T-cell (primary cell): Measurements from ENCODE around the gene DLG1. TPM values are rescaled to one million over a fixed set of nuclear protein-coding genes. Genes with fewer than 3 reads are reported as not detected.

ENCODE experiments used
- ATAC-seq, 4 experiments: fragments of 200-7000 bp in 3 of 4; fragments of 150-1000 bp in 1 of 4; cut with Tn5 transposase; replicated peaks in 1 of 4; 1 replicate in 3 of 4; 2 replicates in 1 of 4; pipeline ENCODE4 v1.10.0; 2021; ENCODE audit warnings: moderate library complexity in 3 of 4, mild to moderate bottlenecking in 2 of 4, moderate number of reproducible peaks in 1 of 4
- CTCF ChIA-PET, 2 donors: fragments of 300-600 bp; sonication (Branson Sonifier 250); formaldehyde crosslinking; loops; one replicate each; lab custom pipeline; 2022; ENCODE audit warnings: antibody characterized with exemption in 2 of 2; lab: Charles Lee
- POLR2A ChIA-PET, 2 donors: fragments of 300-600 bp; sonication (Branson Sonifier 250); formaldehyde crosslinking; loops; one replicate each; lab custom pipeline; 2022; ENCODE audit warnings: antibody characterized with exemption in 2 of 2; lab: Charles Lee
- DNase-seq, 35 experiments: peaks; one replicate each; pipeline versions ENCODE4 v3.0.0 to v3.0.0-alpha.2; 2013 to 2023
- H3K27ac ChIP-seq: one replicate; pipeline ENCODE4 v1.5.1; 2013; ENCODE audit warnings: low read length
- H3K27me3 ChIP-seq, 2 experiments: replicated peaks in 1 of 2; 1 replicate in 1 of 2; 2 replicates in 1 of 2; pipeline versions ENCODE4 v1.6.1 to v1.7.0; 2013; ENCODE audit warnings: low read length in 1 of 2, mixed read lengths in 1 of 2; ENCODE audit not compliant: control insufficient read depth in 2 of 2, insufficient read depth in 2 of 2; ENCODE audit errors: extremely low read depth in 1 of 2
- H3K36me3 ChIP-seq, 2 donors: 1 replicate in 1 of 2; 2 replicates in 1 of 2; pipeline versions ENCODE4 v1.6.1 to v1.7.0; 2013; ENCODE audit warnings: low read length in 1 of 2; ENCODE audit not compliant: control insufficient read depth in 2 of 2, insufficient read depth in 1 of 2; ENCODE audit errors: extremely low read depth in 1 of 2
- H3K4me1 ChIP-seq, 2 experiments: 1 replicate in 1 of 2; 2 replicates in 1 of 2; pipeline versions ENCODE4 v1.6.1 to v1.7.0; 2013; ENCODE audit warnings: low read length in 2 of 2, mixed read lengths in 1 of 2; ENCODE audit not compliant: insufficient read depth in 2 of 2, control insufficient read depth in 1 of 2; ENCODE audit errors: extremely low read depth in 1 of 2
- H3K4me3 ChIP-seq, 2 donors: 1 replicate in 1 of 2; 2 replicates in 1 of 2; pipeline versions ENCODE4 v1.5.1 to v1.7.0; 2013; ENCODE audit warnings: mild to moderate bottlenecking in 2 of 2, low read length in 1 of 2, moderate library complexity in 1 of 2; ENCODE audit not compliant: control insufficient read depth in 1 of 2; ENCODE audit errors: extremely low read depth in 1 of 2
- H3K9me3 ChIP-seq: 2 replicates; pipeline ENCODE4 v1.7.0; 2013
- H3K27ac Mint-ChIP-seq, 2 donors: one replicate each; pipeline ENCODE4 v1.8.0; 2020 to 2021; ENCODE audit warnings: mild to moderate bottlenecking in 2 of 2, mixed read lengths in 2 of 2
- H3K27me3 Mint-ChIP-seq, 2 donors: one replicate each; pipeline ENCODE4 v1.8.0; 2021 to 2022; ENCODE audit warnings: mixed read lengths in 2 of 2
- H3K36me3 Mint-ChIP-seq: one replicate; pipeline ENCODE4 v1.8.0; 2021; ENCODE audit warnings: mixed read lengths
- H3K4me1 Mint-ChIP-seq, 3 donors: one replicate each; pipeline ENCODE4 v1.8.0; 2020 to 2022; ENCODE audit warnings: mixed read lengths in 3 of 3, mild to moderate bottlenecking in 1 of 3
- H3K4me3 Mint-ChIP-seq, 3 donors: one replicate each; pipeline ENCODE4 v1.8.0; 2020 to 2022; ENCODE audit warnings: mild to moderate bottlenecking in 3 of 3, mixed read lengths in 3 of 3, moderate library complexity in 3 of 3
- H3K9me3 Mint-ChIP-seq, 3 donors: one replicate each; pipeline ENCODE4 v1.8.0; 2020 to 2022; ENCODE audit warnings: mixed read lengths in 3 of 3
- WGBS: methylation state at CpG from one replicate; pipeline ENCODE4 v1.1.5; 2013; ENCODE audit warnings: missing lambda C conversion rate; ENCODE audit not compliant: insufficient coverage; 5-methylcytosine and 5-hydroxymethylcytosine counted together
- total RNA-seq, 35 experiments: library from RNA in 6 of 35; stranded (reverse) in 6 of 35; fragments of 120-200 nt in 1 of 35; gene quantifications; one replicate each; pipeline versions ENCODE4 v1.2.1 to v1.2.4 and lab custom pipeline; 2013 to 2026

Gene DLG1
- total RNA-seq, 5 donors from 2014 or later (not counting 1 experiment from before 2014, with no cell fraction given) = 65.5 to 96.5 (median 68.4) TPM

GRCh38 chr3:197173620-197174019 is 124.8 kb downstream of the DLG1 start:
- no peak overlapping the region for H3K4me3 ChIP-seq
- H3K4me1 ChIP-seq = no peaks in the 10 kb centered on the region
- H3K27ac ChIP-seq = no peak overlapping the region
- ATAC-seq (no peak), DNase-seq (no peak)
- no peaks in the 10 kb centered on the region for H3K27me3 ChIP-seq
- POLR2A ChIA-PET = no interaction called here
- Mint-ChIP-seq H3K27me3 (no peaks in the 10 kb centered on the region), H3K4me3 (no peak overlapping the region), H3K27ac (no peak overlapping the region), H3K9me3 (no peaks in the 10 kb centered on the region), H3K4me1 (peaks cover 21 to 29% (median 27%) of the 10 kb centered on the region in 3 donors), H3K36me3 (peaks cover 21% of the 10 kb centered on the region)
- WGBS = 100% methylated on average over 2 of the region's 4 CpGs
- no peaks in the 10 kb centered on the region for H3K9me3 ChIP-seq
- no peaks in the 10 kb centered on the region for H3K36me3 ChIP-seq
- CTCF ChIA-PET = no interaction called here

GRCh38 chr3:197171481-197172067 is 126.8 kb downstream of the DLG1 start:
- DNase-seq = no peak
- no peaks in the 10 kb centered on the region for H3K9me3 Mint-ChIP-seq
- Histone ChIP-seq H3K27ac (no peak overlapping the region), H3K4me3 (no peak overlapping the region), H3K4me1 (no peaks in the 10 kb centered on the region), H3K36me3 (no peaks in the 10 kb centered on the region), H3K27me3 (no peaks in the 10 kb centered on the region), H3K9me3 (no peaks in the 10 kb centered on the region)
- no CpG with 5 or more reads among the region's 1 CpG for WGBS
- H3K36me3 Mint-ChIP-seq = peaks cover 10% of the 10 kb centered on the region
- POLR2A ChIA-PET = no interaction called here
- no peak overlapping the region for H3K27ac Mint-ChIP-seq
- no peak overlapping the region for H3K4me3 Mint-ChIP-seq
- CTCF ChIA-PET = interaction anchor here in 1 of 2 donors (0.6 kb wide), 1 partner anchor 22 kb away, joined by 3 read pairs; no protein-coding TSS in a partner anchor
- no peak for ATAC-seq
- no peaks in the 10 kb centered on the region for H3K27me3 Mint-ChIP-seq
- H3K4me1 Mint-ChIP-seq = peaks cover 22 to 39% (median 31%) of the 10 kb centered on the region in 3 donors

- Histone ChIP-seq H3K4me1 (no peaks in the 10 kb centered on the region), H3K36me3 (no peaks in the 10 kb centered on the region), H3K27ac (no peak overlapping the region), H3K27me3 (no peaks in the 10 kb centered on the region), H3K9me3 (no peaks in the 10 kb centered on the region), H3K4me3 (no peak overlapping the region)
- Mint-ChIP-seq H3K9me3 (no peaks in the 10 kb centered on the region), H3K4me1 (peaks cover 23 to 33% (median 27%) of the 10 kb centered on the region in 3 donors), H3K36me3 (peaks cover 23% of the 10 kb centered on the region), H3K27me3 (no peaks in the 10 kb centered on the region), H3K27ac (no peak overlapping the region), H3K4me3 (no peak overlapping the region)
- CTCF ChIA-PET = no interaction called here
- POLR2A ChIA-PET = no interaction called here
- DNase-seq (no peak), ATAC-seq (no peak)
- no CpG with 5 or more reads among the region's 1 CpG for WGBS
Measured at GRCh38 chr3:197169028-197169427, 129.4 kb downstream of the DLG1 start.

GRCh38 chr3:197168606-197169005 is 129.8 kb downstream of the DLG1 start:
- Histone ChIP-seq H3K4me1 (no peaks in the 10 kb centered on the region), H3K9me3 (no peaks in the 10 kb centered on the region), H3K27ac (no peak overlapping the region), H3K27me3 (no peaks in the 10 kb centered on the region), H3K4me3 (no peak overlapping the region), H3K36me3 (no peaks in the 10 kb centered on the region)
- peak in 1 of 35 experiments; percentile 35 for DNase-seq
- Mint-ChIP-seq H3K27me3 (no peaks in the 10 kb centered on the region), H3K9me3 (no peaks in the 10 kb centered on the region), H3K4me3 (no peak overlapping the region), H3K36me3 (peaks cover 26% of the 10 kb centered on the region), H3K4me1 (peaks cover 23 to 33% (median 27%) of the 10 kb centered on the region in 3 donors), H3K27ac (no peak overlapping the region)
- ATAC-seq = peak in 1 of 4 experiments; percentile 43
- ChIA-PET CTCF (interaction anchor here in 1 of 2 donors (0.6 kb wide), 1 partner anchor 50 kb away, joined by 3 read pairs; no protein-coding TSS in a partner anchor), POLR2A (no interaction called here)
- no CpG with 5 or more reads among the region's 2 CpGs for WGBS

GRCh38 chr3:197168063-197168462 is 130.3 kb downstream of the DLG1 start:
- peaks cover 29% of the 10 kb centered on the region for H3K36me3 Mint-ChIP-seq
- no peaks in the 10 kb centered on the region for H3K4me1 ChIP-seq
- no peak overlapping the region for H3K27ac Mint-ChIP-seq
- H3K36me3 ChIP-seq = no peaks in the 10 kb centered on the region
- H3K9me3 ChIP-seq = no peaks in the 10 kb centered on the region
- DNase-seq (no peak), ATAC-seq (no peak)
- no peak overlapping the region for H3K4me3 Mint-ChIP-seq
- ChIA-PET CTCF (interaction anchor here in 1 of 2 donors (0.6 kb wide), 1 partner anchor 51 kb away, joined by 3 read pairs; no protein-coding TSS in a partner anchor), POLR2A (no interaction called here)
- H3K4me3 ChIP-seq = no peak overlapping the region
- no peaks in the 10 kb centered on the region for H3K27me3 ChIP-seq
- H3K4me1 Mint-ChIP-seq = peaks cover 26 to 34% (median 26%) of the 10 kb centered on the region in 3 donors
- no peaks in the 10 kb centered on the region for H3K27me3 Mint-ChIP-seq
- no peaks in the 10 kb centered on the region for H3K9me3 Mint-ChIP-seq
- 94% methylated on average over 4 of the region's 4 CpGs for WGBS
- H3K27ac ChIP-seq = no peak overlapping the region

GRCh38 chr3:197167549-197167948 is 130.9 kb downstream of the DLG1 start:
- Histone ChIP-seq H3K27ac (no peak overlapping the region), H3K36me3 (no peaks in the 10 kb centered on the region), H3K4me3 (no peak overlapping the region), H3K4me1 (no peaks in the 10 kb centered on the region), H3K27me3 (no peaks in the 10 kb centered on the region), H3K9me3 (no peaks in the 10 kb centered on the region)
- Mint-ChIP-seq H3K4me1 (peaks cover 26 to 36% (median 31%) of the 10 kb centered on the region in 3 donors), H3K36me3 (peaks cover 34% of the 10 kb centered on the region), H3K27ac (no peak overlapping the region), H3K4me3 (no peak overlapping the region), H3K9me3 (no peaks in the 10 kb centered on the region), H3K27me3 (no peaks in the 10 kb centered on the region)
- ATAC-seq (no peak), DNase-seq (no peak)
- ChIA-PET CTCF (no interaction called here), POLR2A (no interaction called here)
- WGBS = no CpG with 5 or more reads among the region's 2 CpGs
